HG03095 (cell line): ENCODE results near the gene SPSB4.
"Not testable (repeated sequence)": the region's sequence is repeated elsewhere in the genome, so short reads cannot be mapped to it uniquely, and the experiment has no call there.

Source experiments
- ATAC-seq: cut with Tn5 transposase; IDR thresholded peaks from one replicate; pipeline ENCODE4 v1.9.1; 2021; ENCODE audit warnings: moderate library complexity; ENCODE audit not compliant: unreplicated experiment

SPSB4 gene

GRCh38 chr3:141114179-141114745, 63.1 kb downstream of the SPSB4 start:
- no peak for ATAC-seq

GRCh38 chr3:141114816-141115460, 63.8 kb downstream of the SPSB4 start:
- ATAC-seq: no peak

GRCh38 chr3:141115789-141116541, 64.8 kb downstream of the SPSB4 start:
- no peak for ATAC-seq

- no peak for ATAC-seq
Observed at GRCh38 chr3:141116721-141117120, 65.6 kb downstream of the SPSB4 start.

- not testable (repeated sequence) for ATAC-seq
Observed at GRCh38 chr3:141117982-141118381, 66.8 kb downstream of the SPSB4 start.

GRCh38 chr3:141122455-141123030, 71.4 kb downstream of the SPSB4 start:
- ATAC-seq: no peak

- no peak for ATAC-seq
Observed at GRCh38 chr3:141123677-141124410, 72.7 kb downstream of the SPSB4 start.

GRCh38 chr3:141124715-141125114, 73.6 kb downstream of the SPSB4 start:
- ATAC-seq: no peak

GRCh38 chr3:141125351-141125750, 74.2 kb downstream of the SPSB4 start:
- ATAC-seq: no peak

GRCh38 chr3:141126661-141127343, 75.7 kb downstream of the SPSB4 start:
- no peak for ATAC-seq

GRCh38 chr3:141127344-141128125, 76.4 kb downstream of the SPSB4 start:
- ATAC-seq: no peak

- ATAC-seq: no peak
Observed at GRCh38 chr3:141128126-141128777, 77.1 kb downstream of the SPSB4 start.

GRCh38 chr3:141129049-141129448, 77.9 kb downstream of the SPSB4 start:
- ATAC-seq: no peak

GRCh38 chr3:141129541-141130011, 78.4 kb downstream of the SPSB4 start:
- ATAC-seq: no peak

- ATAC-seq: no peak
Observed at GRCh38 chr3:141143517-141143916, 92.4 kb downstream of the SPSB4 start.

- ATAC-seq: no peak
Observed at GRCh38 chr3:141146979-141147470, 95.9 kb downstream of the SPSB4 start.

GRCh38 chr3:141147657-141148056, 96.5 kb downstream of the SPSB4 start:
- no peak for ATAC-seq

- no peak for ATAC-seq
Observed at GRCh38 chr3:141148169-141148568, 97.0 kb downstream of the SPSB4 start.

GRCh38 chr3:141148770-141149169, 97.6 kb downstream of the SPSB4 start:
- ATAC-seq: no peak
